Stimulated activated CD4-positive, alpha-beta T cell treated with anti-CD3 and anti-CD28 coated beads, TNF-alpha, amount 100 ng/mL, for 1 hour (primary cell): ENCODE measurements around the gene DHTKD1.
"Not testable (repeated sequence)": the region's sequence is repeated elsewhere in the genome, so short reads cannot be mapped to it uniquely, and the experiment has no call there.

Source experiments
- DNase-seq, 3 donors: peaks; one replicate each; pipeline ENCODE4 v3.0.0-alpha.2; 2020; ENCODE audit warnings: low read depth in 3 of 3, low spot score in 1 of 3

The DHTKD1 gene

GRCh38 chr10:12063483-12063818 is 5.3 kb upstream of the DHTKD1 start:
- DNase-seq, result no peak

- DNase-seq, result no peak
These were observed 1.4 kb upstream of the DHTKD1 start for GRCh38 chr10:12067336-12067735.

- not testable (repeated sequence) for DNase-seq
These were observed 2.7 kb downstream of the DHTKD1 start for GRCh38 chr10:12071441-12071840.

- DNase-seq, result no peak
These were observed 4.8 kb downstream of the DHTKD1 start for GRCh38 chr10:12073526-12073925.

GRCh38 chr10:12077580-12078180 is 8.9 kb downstream of the DHTKD1 start:
- no peak for DNase-seq

GRCh38 chr10:12081470-12081869 is 12.7 kb downstream of the DHTKD1 start:
- DNase-seq, result no peak

- DNase-seq, result no peak
These were observed 13.3 kb downstream of the DHTKD1 start for GRCh38 chr10:12081879-12082557.

- no peak for DNase-seq
These were observed 20.2 kb downstream of the DHTKD1 start for GRCh38 chr10:12088919-12089318.

GRCh38 chr10:12091421-12091820 is 22.7 kb downstream of the DHTKD1 start:
- no peak for DNase-seq

GRCh38 chr10:12097361-12097760 is 28.6 kb downstream of the DHTKD1 start:
- not testable (repeated sequence) for DNase-seq

- no peak for DNase-seq
These were observed 29.0 kb downstream of the DHTKD1 start for GRCh38 chr10:12097791-12098190.

- DNase-seq, result no peak
These were observed 30.2 kb downstream of the DHTKD1 start for GRCh38 chr10:12098966-12099365.

- DNase-seq, result no peak
These were observed 35.0 kb downstream of the DHTKD1 start for GRCh38 chr10:12103802-12104201.

- DNase-seq, result no peak
These were observed 39.0 kb downstream of the DHTKD1 start for GRCh38 chr10:12107781-12108180.

GRCh38 chr10:12109286-12109685 is 40.5 kb downstream of the DHTKD1 start:
- no peak for DNase-seq

GRCh38 chr10:12111528-12111927 is 42.8 kb downstream of the DHTKD1 start:
- no peak for DNase-seq

- DNase-seq, result no peak
These were observed 44.9 kb downstream of the DHTKD1 start for GRCh38 chr10:12113627-12114026.

- no peak for DNase-seq
These were observed 52.9 kb downstream of the DHTKD1 start for GRCh38 chr10:12121673-12122072.

- DNase-seq, result peak; percentile 96 to 98 (median 97)
These were observed 60.7 kb downstream of the DHTKD1 start, which contains the start of gene SEC61A2 for GRCh38 chr10:12129222-12130111. SEC61A2 (plus strand) TSS chr10:12129677; CDS start chr10:12129788, 111 bp downstream.

GRCh38 chr10:12130237-12130872 is 61.6 kb downstream of the DHTKD1 start:
- no peak for DNase-seq

GRCh38 chr10:12135631-12136030 is 66.9 kb downstream of the DHTKD1 start:
- DNase-seq, result no peak
